D721Med (cell line): ENCODE data around the gene TIMP2.

Experiments used
- DNase-seq: peaks from one replicate; pipeline ENCODE4 v3.0.0; 2011; ENCODE audit warnings: low spot score; ENCODE audit not compliant: insufficient read length
- FAIRE-seq: peaks from 2 replicates; lab custom pipeline; 2011; peaks lifted over from hg19 to GRCh38; lab: Jason Lieb, UNC
- TF ChIP-seq, protein P1 (sequence below): IDR thresholded peaks from 2 replicates; pipeline ENCODE4 v1.5.1; 2012; ENCODE audit warnings: mild to moderate bottlenecking, control low read depth; ENCODE audit not compliant: insufficient read depth; ENCODE audit errors: missing control alignments

The TIMP2 gene

GRCh38 chr17:78819806-78820792, 105.1 kb downstream of the TIMP2 start:
- DNase-seq (no peak), FAIRE-seq (no peak)
- TF ChIP-seq, protein P1, sequence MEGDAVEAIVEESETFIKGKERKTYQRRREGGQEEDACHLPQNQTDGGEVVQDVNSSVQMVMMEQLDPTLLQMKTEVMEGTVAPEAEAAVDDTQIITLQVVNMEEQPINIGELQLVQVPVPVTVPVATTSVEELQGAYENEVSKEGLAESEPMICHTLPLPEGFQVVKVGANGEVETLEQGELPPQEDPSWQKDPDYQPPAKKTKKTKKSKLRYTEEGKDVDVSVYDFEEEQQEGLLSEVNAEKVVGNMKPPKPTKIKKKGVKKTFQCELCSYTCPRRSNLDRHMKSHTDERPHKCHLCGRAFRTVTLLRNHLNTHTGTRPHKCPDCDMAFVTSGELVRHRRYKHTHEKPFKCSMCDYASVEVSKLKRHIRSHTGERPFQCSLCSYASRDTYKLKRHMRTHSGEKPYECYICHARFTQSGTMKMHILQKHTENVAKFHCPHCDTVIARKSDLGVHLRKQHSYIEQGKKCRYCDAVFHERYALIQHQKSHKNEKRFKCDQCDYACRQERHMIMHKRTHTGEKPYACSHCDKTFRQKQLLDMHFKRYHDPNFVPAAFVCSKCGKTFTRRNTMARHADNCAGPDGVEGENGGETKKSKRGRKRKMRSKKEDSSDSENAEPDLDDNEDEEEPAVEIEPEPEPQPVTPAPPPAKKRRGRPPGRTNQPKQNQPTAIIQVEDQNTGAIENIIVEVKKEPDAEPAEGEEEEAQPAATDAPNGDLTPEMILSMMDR = no peak

GRCh38 chr17:78819402-78819801, 105.8 kb downstream of the TIMP2 start:
- DNase-seq = no peak
- TF ChIP-seq, protein P1 = no peak
- FAIRE-seq = no peak

GRCh38 chr17:78818932-78819331, 106.3 kb downstream of the TIMP2 start:
- no peak for DNase-seq
- FAIRE-seq = no peak
- TF ChIP-seq, protein P1 = no peak

DNA sequence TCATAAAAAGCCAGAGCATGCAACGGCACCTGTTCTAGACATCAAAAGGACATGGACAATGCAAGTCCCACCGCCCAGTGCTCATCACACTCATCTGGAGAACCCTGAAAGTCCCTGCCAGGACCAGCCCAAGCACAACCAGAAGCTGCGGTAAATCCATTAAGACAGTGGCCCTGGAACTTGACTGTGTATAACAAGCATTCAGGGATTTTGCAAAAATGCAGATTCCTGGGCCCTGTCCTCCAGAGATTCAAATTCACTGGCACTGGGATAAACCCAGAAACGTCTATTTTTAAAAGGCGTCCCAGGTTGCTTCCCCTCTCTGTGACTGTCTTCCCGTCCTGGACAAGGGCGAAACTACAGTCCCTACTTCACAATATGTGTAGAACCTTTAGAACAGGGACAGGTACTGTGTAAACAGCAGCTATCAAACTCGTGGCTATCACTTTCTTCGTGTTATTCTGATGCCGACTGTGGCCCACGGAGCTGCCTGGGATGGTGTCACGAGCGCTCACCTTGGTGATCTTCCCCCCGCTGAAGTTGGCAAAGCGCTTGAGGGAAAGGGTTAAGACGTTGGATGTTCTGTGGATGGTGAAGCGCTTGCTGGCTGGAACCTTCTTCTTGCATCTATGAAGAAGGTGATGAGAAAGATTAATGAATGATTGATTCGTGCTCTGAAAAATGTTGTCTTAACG, 106.9 kb downstream of the TIMP2 start:
- no peak for DNase-seq

GRCh38 chr17:78817123-78817522, 108.1 kb downstream of the TIMP2 start:
- FAIRE-seq (no peak), DNase-seq (no peak)
- TF ChIP-seq, protein P1 = no peak

More for the DNA sequence above, 106.9 kb downstream of the TIMP2 start:
- TF ChIP-seq, protein P1 = no peak
- FAIRE-seq = no peak

GRCh38 chr17:78815696-78816095, 109.5 kb downstream of the TIMP2 start:
- TF ChIP-seq, protein P1 = no peak
- DNase-seq (no peak), FAIRE-seq (no peak)

DNA sequence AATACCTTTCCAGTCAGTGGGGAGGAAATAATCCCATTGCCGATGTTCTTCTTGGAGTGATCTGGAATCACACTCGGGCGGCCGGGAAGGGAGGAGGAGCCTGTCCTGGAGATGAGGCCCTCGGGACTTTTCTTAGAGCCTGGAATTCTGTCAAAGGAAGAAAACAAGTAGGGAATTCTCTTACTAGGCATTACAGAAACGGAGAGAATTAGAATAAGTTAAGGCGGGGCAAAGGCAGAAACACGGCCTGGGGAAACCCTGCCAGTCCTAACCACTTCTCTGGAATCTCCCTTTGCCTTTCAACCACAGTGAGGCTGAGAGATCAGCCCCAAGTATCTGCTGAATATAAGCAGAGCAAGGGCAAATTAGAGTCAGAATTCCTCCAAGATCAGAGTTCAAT, 112.3 kb downstream of the TIMP2 start:
- TF ChIP-seq, protein P1 = no peak
- FAIRE-seq = no peak

More for the DNA sequence above, 112.3 kb downstream of the TIMP2 start:
- DNase-seq = no peak
